ENCODE measurements around the gene LAMA4.
A peak's percentile ranks its signal among the peaks of the same experiment; 100 is the strongest.

Gene LAMA4, protein sequence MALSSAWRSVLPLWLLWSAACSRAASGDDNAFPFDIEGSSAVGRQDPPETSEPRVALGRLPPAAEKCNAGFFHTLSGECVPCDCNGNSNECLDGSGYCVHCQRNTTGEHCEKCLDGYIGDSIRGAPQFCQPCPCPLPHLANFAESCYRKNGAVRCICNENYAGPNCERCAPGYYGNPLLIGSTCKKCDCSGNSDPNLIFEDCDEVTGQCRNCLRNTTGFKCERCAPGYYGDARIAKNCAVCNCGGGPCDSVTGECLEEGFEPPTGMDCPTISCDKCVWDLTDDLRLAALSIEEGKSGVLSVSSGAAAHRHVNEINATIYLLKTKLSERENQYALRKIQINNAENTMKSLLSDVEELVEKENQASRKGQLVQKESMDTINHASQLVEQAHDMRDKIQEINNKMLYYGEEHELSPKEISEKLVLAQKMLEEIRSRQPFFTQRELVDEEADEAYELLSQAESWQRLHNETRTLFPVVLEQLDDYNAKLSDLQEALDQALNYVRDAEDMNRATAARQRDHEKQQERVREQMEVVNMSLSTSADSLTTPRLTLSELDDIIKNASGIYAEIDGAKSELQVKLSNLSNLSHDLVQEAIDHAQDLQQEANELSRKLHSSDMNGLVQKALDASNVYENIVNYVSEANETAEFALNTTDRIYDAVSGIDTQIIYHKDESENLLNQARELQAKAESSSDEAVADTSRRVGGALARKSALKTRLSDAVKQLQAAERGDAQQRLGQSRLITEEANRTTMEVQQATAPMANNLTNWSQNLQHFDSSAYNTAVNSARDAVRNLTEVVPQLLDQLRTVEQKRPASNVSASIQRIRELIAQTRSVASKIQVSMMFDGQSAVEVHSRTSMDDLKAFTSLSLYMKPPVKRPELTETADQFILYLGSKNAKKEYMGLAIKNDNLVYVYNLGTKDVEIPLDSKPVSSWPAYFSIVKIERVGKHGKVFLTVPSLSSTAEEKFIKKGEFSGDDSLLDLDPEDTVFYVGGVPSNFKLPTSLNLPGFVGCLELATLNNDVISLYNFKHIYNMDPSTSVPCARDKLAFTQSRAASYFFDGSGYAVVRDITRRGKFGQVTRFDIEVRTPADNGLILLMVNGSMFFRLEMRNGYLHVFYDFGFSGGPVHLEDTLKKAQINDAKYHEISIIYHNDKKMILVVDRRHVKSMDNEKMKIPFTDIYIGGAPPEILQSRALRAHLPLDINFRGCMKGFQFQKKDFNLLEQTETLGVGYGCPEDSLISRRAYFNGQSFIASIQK (N-terminal part only)

DNA sequence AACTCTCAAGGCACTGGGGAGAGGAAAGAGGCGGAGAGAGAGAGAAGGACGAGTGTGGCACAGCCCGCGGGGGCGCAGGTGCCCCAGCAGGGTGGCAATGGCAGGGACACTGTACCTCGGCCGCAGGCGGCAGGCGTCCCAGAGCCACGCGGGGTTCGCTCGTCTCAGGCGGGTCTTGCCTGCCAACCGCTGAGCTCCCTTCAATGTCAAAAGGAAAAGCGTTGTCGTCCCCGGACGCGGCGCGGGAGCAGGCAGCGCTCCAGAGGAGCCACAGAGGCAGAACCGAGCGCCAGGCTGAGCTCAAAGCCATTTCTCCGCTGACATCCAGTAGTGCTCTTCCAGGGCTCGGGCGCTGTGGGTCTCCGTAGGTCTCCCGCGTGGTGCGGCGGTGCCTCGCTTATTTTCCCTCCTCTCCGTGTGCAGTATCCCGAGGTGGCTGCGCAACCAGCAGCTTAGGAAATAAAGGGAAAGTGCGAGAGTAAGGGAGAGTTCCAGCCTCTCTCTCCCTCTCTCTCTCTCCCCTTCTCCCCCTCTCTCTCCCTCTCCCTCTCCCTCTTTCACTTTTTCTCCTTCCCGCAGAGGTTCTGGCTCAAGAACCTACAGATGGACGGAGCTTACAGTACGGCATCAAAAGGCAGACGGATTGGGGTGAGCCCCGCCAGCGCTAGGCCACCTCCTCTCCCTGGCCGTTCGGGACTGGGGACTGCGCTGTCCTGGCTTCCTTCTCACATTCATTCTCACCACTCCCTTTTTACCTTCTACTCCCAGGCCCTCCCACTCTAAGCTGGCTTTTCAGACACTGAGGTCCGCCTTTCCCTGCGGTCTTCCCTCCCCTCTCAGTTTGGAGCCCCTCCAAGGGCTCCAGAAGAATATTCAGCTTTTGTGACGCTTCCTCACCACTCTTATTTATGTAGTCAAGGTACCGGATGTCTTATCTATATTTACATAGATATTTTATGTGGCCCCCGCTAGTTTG, at the start of gene LAMA4:
TSS of gene LAMA4 (minus strand) at position 727 of the 976 bp plus-strand sequence. CDS start at position 310, 417 bp downstream.
- peak within 1 kb of the TSS; percentile 46 for H3K4me3 ChIP-seq (ENCODE audit: insufficient read length, low read depth)
- peak within 1 kb of the TSS; percentile 71 for H3K9ac ChIP-seq (ENCODE audit: insufficient read length, low read depth)
- no peak for TF ChIP-seq ZNF274 (IDR thresholded peaks at IDR 0.05; ENCODE audit: low read depth, low read length)
- no peak for TF ChIP-seq SUZ12 (IDR thresholded peaks at IDR 0.05; ENCODE audit: extremely low read depth, insufficient read depth, insufficient read length)
- no peak for TF ChIP-seq YY1 (IDR thresholded peaks at IDR 0.05; ENCODE audit: insufficient read depth, insufficient read length)
- H3K4me1 ChIP-seq (ENCODE audit: insufficient read depth, insufficient read length), result no peaks in the 10 kb centered on the region
- DNase-seq (ENCODE audit: low read depth, low spot score), result no peak
- no peaks in the 10 kb centered on the region for H3K9me3 ChIP-seq (ENCODE audit: insufficient read depth, low read length)
- no peaks in the 10 kb centered on the region for H3K36me3 ChIP-seq (ENCODE audit: insufficient read depth, insufficient read length, low read length)
- peaks cover 48% of the 10 kb centered on the region for H3K27me3 ChIP-seq (ENCODE audit: insufficient read depth, insufficient read length)

DNA sequence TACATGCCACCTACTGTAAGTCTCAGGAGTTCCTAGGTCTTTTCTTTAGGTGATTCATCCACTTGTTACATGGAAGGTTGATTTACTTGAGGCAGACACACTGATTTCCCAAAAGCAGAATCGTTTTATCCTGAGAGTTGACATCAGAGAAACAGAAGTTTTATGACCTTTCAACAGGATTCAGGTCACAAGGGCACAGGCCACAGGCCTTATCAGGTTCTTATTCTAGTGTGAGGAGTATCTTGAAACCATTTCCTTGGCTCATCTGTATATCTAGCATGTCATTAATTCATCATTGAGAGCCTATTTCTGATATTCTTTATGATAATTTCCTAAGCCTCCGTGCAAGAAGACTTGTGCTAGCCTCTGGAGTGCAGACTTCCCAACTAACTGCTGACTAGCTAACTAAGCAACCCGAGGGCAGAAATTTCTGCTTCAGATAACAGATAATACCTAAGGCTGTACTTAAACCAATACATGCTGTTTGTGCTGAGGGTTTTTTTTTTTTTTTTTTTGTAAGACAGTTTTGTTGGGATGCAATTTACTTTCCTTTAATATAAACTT, 47.9 kb upstream of the LAMA4 start:
- H3K9me3 ChIP-seq (ENCODE audit: insufficient read depth, low read length), result no peaks in the 10 kb centered on the region
- no peak for DNase-seq (ENCODE audit: low read depth, low spot score)

DNA sequence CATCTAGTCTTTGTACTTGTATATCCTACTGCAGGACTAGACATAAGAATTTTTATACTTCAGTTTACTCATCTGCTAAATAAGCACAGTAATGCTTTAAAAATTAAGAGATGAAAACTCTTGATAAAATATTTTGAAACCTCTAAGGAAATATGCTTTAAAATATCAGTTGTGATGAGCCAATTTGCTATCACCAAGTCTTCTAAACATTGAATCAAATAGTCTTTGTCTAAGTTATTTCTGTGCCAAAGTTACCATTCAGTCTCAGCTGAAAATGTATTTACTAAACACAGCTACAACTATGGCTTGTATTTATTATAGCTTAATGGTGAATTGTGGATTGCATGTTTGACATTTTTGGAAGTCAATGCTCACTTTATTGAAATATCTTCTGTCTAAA, 46.5 kb upstream of the LAMA4 start:
- Histone ChIP-seq H3K4me3 (ENCODE audit: insufficient read length, low read depth) (no peak overlapping the region), H3K9me3 (ENCODE audit: insufficient read depth, low read length) (no peaks in the 10 kb centered on the region), H3K36me3 (ENCODE audit: insufficient read depth, insufficient read length, low read length) (no peaks in the 10 kb centered on the region), H3K9ac (ENCODE audit: insufficient read length, low read depth) (no peak overlapping the region), H3K27me3 (ENCODE audit: insufficient read depth, insufficient read length) (no peaks in the 10 kb centered on the region), H3K4me1 (ENCODE audit: insufficient read depth, insufficient read length) (no peaks in the 10 kb centered on the region)
- no peak for DNase-seq (ENCODE audit: low read depth, low spot score)
- TF ChIP-seq ZNF274 (IDR thresholded peaks at IDR 0.05; ENCODE audit: low read depth, low read length) (no peak), SUZ12 (IDR thresholded peaks at IDR 0.05; ENCODE audit: extremely low read depth, insufficient read depth, insufficient read length) (no peak), YY1 (IDR thresholded peaks at IDR 0.05; ENCODE audit: insufficient read depth, insufficient read length) (no peak)

More for the DNA sequence above, 47.9 kb upstream of the LAMA4 start:
- H3K9ac ChIP-seq (ENCODE audit: insufficient read length, low read depth), result no peak overlapping the region
- no peak for TF ChIP-seq YY1 (IDR thresholded peaks at IDR 0.05; ENCODE audit: insufficient read depth, insufficient read length)
- TF ChIP-seq SUZ12 (IDR thresholded peaks at IDR 0.05; ENCODE audit: extremely low read depth, insufficient read depth, insufficient read length), result no peak
- TF ChIP-seq ZNF274 (IDR thresholded peaks at IDR 0.05; ENCODE audit: low read depth, low read length), result no peak
- H3K4me1 ChIP-seq (ENCODE audit: insufficient read depth, insufficient read length), result no peaks in the 10 kb centered on the region
- no peaks in the 10 kb centered on the region for H3K36me3 ChIP-seq (ENCODE audit: insufficient read depth, insufficient read length, low read length)
- no peaks in the 10 kb centered on the region for H3K27me3 ChIP-seq (ENCODE audit: insufficient read depth, insufficient read length)
- H3K4me3 ChIP-seq (ENCODE audit: insufficient read length, low read depth), result no peak overlapping the region

DNA sequence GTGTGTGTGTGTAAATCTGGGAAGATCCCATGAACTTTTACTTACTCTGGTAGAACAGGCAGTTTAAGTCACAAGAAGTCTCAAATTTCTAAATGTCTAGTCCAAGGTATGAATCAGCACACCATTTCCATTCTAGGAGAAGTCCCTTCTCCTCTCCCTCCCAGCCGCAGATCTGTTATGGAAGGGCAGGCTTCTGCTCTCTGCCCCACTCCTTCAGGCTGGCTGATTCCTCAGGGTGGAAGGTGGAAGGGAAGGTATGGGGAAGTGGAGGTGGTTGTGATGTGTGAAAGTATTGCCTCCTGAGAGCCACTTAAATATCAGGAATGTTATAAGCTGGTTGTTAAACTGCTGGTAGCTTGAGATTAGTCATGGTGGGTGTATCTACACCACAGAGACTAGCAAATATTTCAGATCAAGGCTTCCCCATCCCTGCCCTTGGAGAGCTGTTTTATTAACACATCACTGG, 44.5 kb upstream of the LAMA4 start:
- no peak overlapping the region for H3K4me3 ChIP-seq (ENCODE audit: insufficient read length, low read depth)
- no peaks in the 10 kb centered on the region for H3K36me3 ChIP-seq (ENCODE audit: insufficient read depth, insufficient read length, low read length)
- no peak for DNase-seq (ENCODE audit: low read depth, low spot score)
- no peak overlapping the region for H3K9ac ChIP-seq (ENCODE audit: insufficient read length, low read depth)
- H3K9me3 ChIP-seq (ENCODE audit: insufficient read depth, low read length), result no peaks in the 10 kb centered on the region
- TF ChIP-seq ZNF274 (IDR thresholded peaks at IDR 0.05; ENCODE audit: low read depth, low read length), result no peak
- TF ChIP-seq YY1 (IDR thresholded peaks at IDR 0.05; ENCODE audit: insufficient read depth, insufficient read length), result no peak
- TF ChIP-seq SUZ12 (IDR thresholded peaks at IDR 0.05; ENCODE audit: extremely low read depth, insufficient read depth, insufficient read length), result no peak
- H3K4me1 ChIP-seq (ENCODE audit: insufficient read depth, insufficient read length), result no peaks in the 10 kb centered on the region
- H3K27me3 ChIP-seq (ENCODE audit: insufficient read depth, insufficient read length), result no peaks in the 10 kb centered on the region

DNA sequence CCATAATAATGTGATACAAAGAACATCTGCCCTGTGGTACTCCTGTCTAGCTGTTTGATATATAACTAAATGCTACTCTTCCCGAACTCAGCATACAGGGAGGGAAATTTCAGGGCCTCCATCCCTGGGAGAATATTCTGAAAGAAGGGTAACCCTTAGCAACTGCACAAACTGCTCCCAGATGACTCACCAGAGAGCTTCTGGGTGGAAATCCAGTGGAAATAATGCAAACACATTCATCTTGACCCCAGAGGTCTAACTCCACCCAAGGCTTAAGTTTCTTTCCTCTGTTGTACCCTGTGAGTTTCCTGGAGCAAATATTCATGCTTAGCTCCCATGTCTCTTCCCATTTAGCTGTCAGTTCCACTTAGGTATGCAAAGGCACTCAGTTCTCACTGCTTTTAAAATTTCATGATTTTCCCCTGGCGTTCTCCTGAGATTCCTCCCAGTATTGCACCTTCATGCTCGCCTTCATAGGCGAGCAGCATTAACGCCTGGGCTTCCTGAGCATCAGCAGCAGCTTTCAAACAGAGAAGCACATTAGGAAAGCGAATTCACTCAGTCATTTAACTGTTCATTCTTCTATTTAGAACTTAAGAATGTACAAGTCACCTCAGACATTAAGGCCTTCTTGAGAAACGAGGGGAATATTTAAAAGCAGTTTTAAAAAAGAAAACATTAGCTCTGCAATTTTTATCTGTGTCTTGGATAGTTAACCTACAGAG, 43.8 kb upstream of the LAMA4 start:
- H3K9ac ChIP-seq (ENCODE audit: insufficient read length, low read depth), result no peak overlapping the region
- TF ChIP-seq YY1 (IDR thresholded peaks at IDR 0.05; ENCODE audit: insufficient read depth, insufficient read length) (no peak), SUZ12 (IDR thresholded peaks at IDR 0.05; ENCODE audit: extremely low read depth, insufficient read depth, insufficient read length) (no peak), ZNF274 (IDR thresholded peaks at IDR 0.05; ENCODE audit: low read depth, low read length) (no peak)
- H3K9me3 ChIP-seq (ENCODE audit: insufficient read depth, low read length), result no peaks in the 10 kb centered on the region
- no peaks in the 10 kb centered on the region for H3K27me3 ChIP-seq (ENCODE audit: insufficient read depth, insufficient read length)
- no peak overlapping the region for H3K4me3 ChIP-seq (ENCODE audit: insufficient read length, low read depth)
- H3K4me1 ChIP-seq (ENCODE audit: insufficient read depth, insufficient read length), result no peaks in the 10 kb centered on the region
- H3K36me3 ChIP-seq (ENCODE audit: insufficient read depth, insufficient read length, low read length), result no peaks in the 10 kb centered on the region
- DNase-seq (ENCODE audit: low read depth, low spot score), result no peak

Measured in NT2/D1 (cell line).